ENCODE data around the gene VPS9D1. TPM values are rescaled to one million over a fixed set of nuclear protein-coding genes. Genes with fewer than 3 reads are reported as not detected.

Gene VPS9D1
- total and polyA plus RNA-seq, 2 of the 4 experiments (the other 2 are of a cell fraction), result 1.8 to 20.3 TPM

DNA sequence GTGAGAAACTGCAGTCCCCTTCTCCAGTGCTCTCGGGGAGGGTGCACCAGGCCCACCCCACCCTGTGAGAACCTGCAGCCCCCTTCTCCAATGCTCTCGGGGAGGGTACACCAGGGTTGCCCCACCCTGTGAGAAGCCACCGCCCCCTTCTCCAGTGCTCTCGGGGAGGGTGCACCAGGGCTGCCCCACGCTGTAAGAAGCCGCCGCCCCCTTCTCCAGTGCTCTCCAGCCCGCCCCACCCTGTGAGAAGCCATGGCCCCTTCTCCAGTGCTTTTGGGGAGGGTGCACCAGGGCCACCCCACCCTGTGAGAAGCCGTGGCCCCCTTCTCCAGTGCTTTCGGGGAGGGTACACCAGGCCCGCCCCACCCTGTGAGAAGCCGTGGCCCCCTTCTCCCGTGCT, 50.9 kb downstream of the VPS9D1 start:
- no peak overlapping the region for H3K4me3 ChIP-seq (ENCODE audit: insufficient read depth, low read depth, low read length)
- no peak overlapping the region for H4K5ac ChIP-seq (ENCODE audit: low read depth, low read length)
- peaks cover 0 to 4% of the 10 kb centered on the region in 2 experiments; a peak in 1 of 4 replicates for H3K79me1 ChIP-seq (ENCODE audit: low read depth in 1 of 2, low read length in 2 of 2)
- no peak overlapping the region for H4K8ac ChIP-seq (ENCODE audit: low read depth in 2 of 2, low read length in 2 of 2)
- H3K23ac ChIP-seq (ENCODE audit: low read depth, low read length), result no peak overlapping the region
- no peaks in the 10 kb centered on the region for H3K36me3 ChIP-seq (ENCODE audit: control insufficient read depth, insufficient read depth, low read length)
- TF ChIP-seq RCOR1 (IDR thresholded peaks at IDR 0.05; ENCODE audit: insufficient replicate concordance, low read length) (no peak), BHLHE40 (IDR thresholded peaks at IDR 0.05; ENCODE audit: low read depth, low read length) (no peak), CHD1 (IDR thresholded peaks at IDR 0.05; ENCODE audit: low read depth, low read length) (no peak), SMC3 (IDR thresholded peaks at IDR 0.05; ENCODE audit: low read depth, low read length) (no peak), NFE2L2 (IDR thresholded peaks at IDR 0.05; ENCODE audit: low read depth, low read length) (no peak), FOS (IDR thresholded peaks at IDR 0.05; ENCODE audit: low read depth, low read length) (no peak), USF2 (IDR thresholded peaks at IDR 0.05; ENCODE audit: low read depth, low read length) (no peak), RAD21 (IDR thresholded peaks at IDR 0.05; ENCODE audit: low read length) (no peak), CEBPB (IDR thresholded peaks at IDR 0.05; ENCODE audit: low read depth, low read length) (no peak), MAZ (IDR thresholded peaks at IDR 0.05; ENCODE audit: borderline replicate concordance, low read depth, low read length) (no peak), POLR2A (IDR thresholded peaks at IDR 0.05; ENCODE audit: low read depth, low read length) (no peak), MXI1 (IDR thresholded peaks at IDR 0.05; ENCODE audit: borderline replicate concordance, low read depth, low read length) (no peak), MAFK (IDR thresholded peaks at IDR 0.05; ENCODE audit: low read depth, low read length) (no peak), RFX5 (IDR thresholded peaks at IDR 0.05; ENCODE audit: low read depth, low read length) (no peak)
- TF ChIP-seq, protein P1, sequence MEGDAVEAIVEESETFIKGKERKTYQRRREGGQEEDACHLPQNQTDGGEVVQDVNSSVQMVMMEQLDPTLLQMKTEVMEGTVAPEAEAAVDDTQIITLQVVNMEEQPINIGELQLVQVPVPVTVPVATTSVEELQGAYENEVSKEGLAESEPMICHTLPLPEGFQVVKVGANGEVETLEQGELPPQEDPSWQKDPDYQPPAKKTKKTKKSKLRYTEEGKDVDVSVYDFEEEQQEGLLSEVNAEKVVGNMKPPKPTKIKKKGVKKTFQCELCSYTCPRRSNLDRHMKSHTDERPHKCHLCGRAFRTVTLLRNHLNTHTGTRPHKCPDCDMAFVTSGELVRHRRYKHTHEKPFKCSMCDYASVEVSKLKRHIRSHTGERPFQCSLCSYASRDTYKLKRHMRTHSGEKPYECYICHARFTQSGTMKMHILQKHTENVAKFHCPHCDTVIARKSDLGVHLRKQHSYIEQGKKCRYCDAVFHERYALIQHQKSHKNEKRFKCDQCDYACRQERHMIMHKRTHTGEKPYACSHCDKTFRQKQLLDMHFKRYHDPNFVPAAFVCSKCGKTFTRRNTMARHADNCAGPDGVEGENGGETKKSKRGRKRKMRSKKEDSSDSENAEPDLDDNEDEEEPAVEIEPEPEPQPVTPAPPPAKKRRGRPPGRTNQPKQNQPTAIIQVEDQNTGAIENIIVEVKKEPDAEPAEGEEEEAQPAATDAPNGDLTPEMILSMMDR (conservative IDR thresholded peaks at IDR 0.05; ENCODE audit: low read depth, low read length), result no peak
- TF ChIP-seq, protein P2, sequence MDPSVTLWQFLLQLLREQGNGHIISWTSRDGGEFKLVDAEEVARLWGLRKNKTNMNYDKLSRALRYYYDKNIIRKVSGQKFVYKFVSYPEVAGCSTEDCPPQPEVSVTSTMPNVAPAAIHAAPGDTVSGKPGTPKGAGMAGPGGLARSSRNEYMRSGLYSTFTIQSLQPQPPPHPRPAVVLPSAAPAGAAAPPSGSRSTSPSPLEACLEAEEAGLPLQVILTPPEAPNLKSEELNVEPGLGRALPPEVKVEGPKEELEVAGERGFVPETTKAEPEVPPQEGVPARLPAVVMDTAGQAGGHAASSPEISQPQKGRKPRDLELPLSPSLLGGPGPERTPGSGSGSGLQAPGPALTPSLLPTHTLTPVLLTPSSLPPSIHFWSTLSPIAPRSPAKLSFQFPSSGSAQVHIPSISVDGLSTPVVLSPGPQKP (IDR thresholded peaks at IDR 0.05; ENCODE audit: borderline replicate concordance, low read depth, low read length), result no peak
- WGBS, 2 experiments (ENCODE audit: extremely low coverage in 2 of 2, insufficient read length in 1 of 2), result 100% methylated on average over 1 of the region's 13 CpGs; no CpG with 5 or more reads in 1 of the 2 experiments
- peaks cover 4% of the 10 kb centered on the region; the same call in 1 of the 2 replicates for H3K9me1 ChIP-seq (ENCODE audit: insufficient read depth, low read length)
- no peak overlapping the region for H2BK15ac ChIP-seq (ENCODE audit: low read depth, low read length)
- DNase-seq (no peak), ATAC-seq (ENCODE audit: low read depth) (no peak)
- H3K14ac ChIP-seq (replicated peaks; ENCODE audit: low read depth, low read length), result no peak overlapping the region
- H3K27ac ChIP-seq (ENCODE audit: insufficient read depth, low read length), result no peak overlapping the region
- no peak overlapping the region for H2BK120ac ChIP-seq (ENCODE audit: low read depth, low read length)
- no peak overlapping the region for H3K4me2 ChIP-seq (ENCODE audit: low read depth, low read length)
- no peak overlapping the region for H3K18ac ChIP-seq (ENCODE audit: low read depth, low read length)
- no peak overlapping the region for H3K56ac ChIP-seq (ENCODE audit: extremely low read depth, insufficient read depth, low read length)
- no peak overlapping the region for H2AFZ ChIP-seq (replicated peaks; ENCODE audit: low read length, poor library complexity)
- no peak overlapping the region for H2BK20ac ChIP-seq (ENCODE audit: low read depth, low read length)
- ChIA-PET POLR2A (ENCODE audit: unreplicated experiment) (no interaction called here), CTCF (no interaction called here)
- BruUV-seq (replicated peaks), result no TSS peak
- peaks cover 6% of the 10 kb centered on the region for H3K4me1 ChIP-seq (ENCODE audit: control insufficient read depth, insufficient read depth, low read length)
- H3K9me3 ChIP-seq (ENCODE audit: control insufficient read depth, insufficient read depth, low read length), result no peaks in the 10 kb centered on the region
- H2AK9ac ChIP-seq (replicated peaks; ENCODE audit: low read depth, low read length, poor library complexity), result no peak overlapping the region
- H3K4ac ChIP-seq (ENCODE audit: low read depth, low read length), result no peak overlapping the region
- intact Hi-C loops (cut with micrococcal nuclease), result no loop called here
- no peak overlapping the region for H3K9ac ChIP-seq (ENCODE audit: low read depth, low read length)
- no peaks in the 10 kb centered on the region for H4K20me1 ChIP-seq (ENCODE audit: insufficient read depth, low read length)
- in situ Hi-C loops (cut with MboI; ENCODE audit: low sequenced_read_pairs), result no loop called here
- H2BK5ac ChIP-seq (ENCODE audit: low read depth, low read length, poor library complexity, severe bottlenecking), result no peak overlapping the region
- H4K91ac ChIP-seq (ENCODE audit: insufficient read depth, low read depth, low read length), result no peak overlapping the region
- H2AK5ac ChIP-seq (ENCODE audit: low read depth, low read length), result no peak overlapping the region
- dilution Hi-C loops (cut with HindIII; ENCODE audit: low sequenced_read_pairs, unreplicated experiment), result no loop called here
- H3K27me3 ChIP-seq (ENCODE audit: control insufficient read depth, insufficient read depth, low read length), result no peaks in the 10 kb centered on the region

Data from IMR-90 (cell line).